ENCODE data around the gene TBL3. TPM values are rescaled to one million over a fixed set of nuclear protein-coding genes. Genes with fewer than 3 reads are reported as not detected.

Gene TBL3
- total and polyA plus RNA-seq, 2 of the 8 experiments (the other 6 are each of a cell fraction or from before 2014, with no cell fraction given): 65.8 to 137 TPM

- TF ChIP-seq CHD7 (IDR thresholded peaks at IDR 0.05; ENCODE audit: insufficient replicate concordance, low read length) (no peak), ASH2L (IDR thresholded peaks at IDR 0.05; ENCODE audit: low read length) (no peak), E2F6 (IDR thresholded peaks at IDR 0.05) (no peak), CEBPB (IDR thresholded peaks at IDR 0.05; ENCODE audit: low read depth, low read length) (no peak), CBX5 (IDR thresholded peaks at IDR 0.05; ENCODE audit: low read depth, low read length) (no peak), SP4 (IDR thresholded peaks at IDR 0.05; ENCODE audit: low read length) (no peak), ATF2 (IDR thresholded peaks at IDR 0.05; ENCODE audit: low read length) (no peak), POLR2A (IDR thresholded peaks at IDR 0.05; ENCODE audit: control extremely low read depth in 1 of 2, low read depth in 2 of 2, low read length in 2 of 2) (no peak), YY1 (IDR thresholded peaks at IDR 0.05; ENCODE audit: low read depth, low read length) (no peak), CHD2 (IDR thresholded peaks at IDR 0.05; ENCODE audit: low read length) (no peak), MAX (IDR thresholded peaks at IDR 0.05) (no peak)
Observed at GRCh38 chr16:1966460-1966859, 5.4 kb upstream of the TBL3 start, which contains the start of gene RNF151 (continued).

Data from H1 (cell line).